WI38 (cell line): Measurements from ENCODE around the gene MYO1D.

ENCODE experiments used
- H3K4me3 ChIP-seq: 2 replicates; pipeline ENCODE4 v1.5.1; 2011; ENCODE audit warnings: low read depth, mild to moderate bottlenecking, control low read depth, low read length
- TF ChIP-seq, protein P1 (sequence below): IDR thresholded peaks from 2 replicates; pipeline ENCODE4 v1.5.1; 2012; ENCODE audit warnings: low read depth, mild to moderate bottlenecking, control low read depth, low read length

The MYO1D gene

DNA sequence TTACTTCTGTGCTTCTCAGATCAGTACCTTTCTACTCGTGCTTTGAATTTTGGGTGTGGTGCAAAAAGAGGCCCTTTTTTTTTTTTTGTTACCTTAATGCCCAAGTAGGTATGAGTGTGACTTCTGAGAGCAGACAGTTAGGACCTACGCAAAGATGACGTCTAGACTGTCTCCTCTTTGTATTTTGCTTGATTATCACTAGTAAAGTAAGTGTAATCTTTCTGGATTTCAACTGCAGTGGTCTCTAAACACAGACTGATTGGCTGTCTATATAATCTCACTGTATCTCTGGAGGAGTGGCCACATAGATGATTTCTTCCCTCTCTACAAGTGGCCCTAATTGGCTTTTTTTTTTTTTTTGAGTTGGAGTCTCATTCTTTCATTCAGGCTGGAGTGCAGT lies 401.7 kb downstream of the MYO1D start:
- TF ChIP-seq, protein P1, sequence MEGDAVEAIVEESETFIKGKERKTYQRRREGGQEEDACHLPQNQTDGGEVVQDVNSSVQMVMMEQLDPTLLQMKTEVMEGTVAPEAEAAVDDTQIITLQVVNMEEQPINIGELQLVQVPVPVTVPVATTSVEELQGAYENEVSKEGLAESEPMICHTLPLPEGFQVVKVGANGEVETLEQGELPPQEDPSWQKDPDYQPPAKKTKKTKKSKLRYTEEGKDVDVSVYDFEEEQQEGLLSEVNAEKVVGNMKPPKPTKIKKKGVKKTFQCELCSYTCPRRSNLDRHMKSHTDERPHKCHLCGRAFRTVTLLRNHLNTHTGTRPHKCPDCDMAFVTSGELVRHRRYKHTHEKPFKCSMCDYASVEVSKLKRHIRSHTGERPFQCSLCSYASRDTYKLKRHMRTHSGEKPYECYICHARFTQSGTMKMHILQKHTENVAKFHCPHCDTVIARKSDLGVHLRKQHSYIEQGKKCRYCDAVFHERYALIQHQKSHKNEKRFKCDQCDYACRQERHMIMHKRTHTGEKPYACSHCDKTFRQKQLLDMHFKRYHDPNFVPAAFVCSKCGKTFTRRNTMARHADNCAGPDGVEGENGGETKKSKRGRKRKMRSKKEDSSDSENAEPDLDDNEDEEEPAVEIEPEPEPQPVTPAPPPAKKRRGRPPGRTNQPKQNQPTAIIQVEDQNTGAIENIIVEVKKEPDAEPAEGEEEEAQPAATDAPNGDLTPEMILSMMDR, result no peak
- H3K4me3 ChIP-seq, result no peak overlapping the region

DNA sequence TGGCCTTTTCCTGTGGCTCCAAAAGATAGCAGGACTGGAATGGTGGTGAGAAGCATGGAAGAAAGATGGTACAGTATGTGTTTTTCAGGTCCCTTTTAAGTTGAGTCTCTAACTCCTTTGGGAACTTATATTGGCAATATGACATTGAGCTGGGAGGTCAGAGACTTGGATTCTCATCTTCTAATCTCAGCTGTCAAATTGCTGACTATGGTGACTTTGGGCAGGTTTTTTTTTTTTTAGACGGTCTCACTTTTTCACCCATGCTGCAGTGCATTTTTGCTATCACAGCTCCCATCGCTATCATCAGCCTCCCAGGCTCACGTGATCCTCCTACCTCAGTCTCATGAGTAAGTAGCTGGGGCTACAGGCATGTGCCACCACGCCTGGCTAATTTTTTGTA lies 405.3 kb downstream of the MYO1D start:
- TF ChIP-seq, protein P1, result no peak
- H3K4me3 ChIP-seq, result no peak overlapping the region

- no peak overlapping the region for H3K4me3 ChIP-seq
- TF ChIP-seq, protein P1, result no peak
These were observed 406.3 kb downstream of the MYO1D start for GRCh38 chr17:32470405-32471167.

- no peak overlapping the region for H3K4me3 ChIP-seq
- TF ChIP-seq, protein P1, result no peak
These were observed 409.0 kb downstream of the MYO1D start for GRCh38 chr17:32467949-32468348.

- TF ChIP-seq, protein P1, result no peak
- H3K4me3 ChIP-seq, result no peak overlapping the region
These were observed 412.6 kb downstream of the MYO1D start for GRCh38 chr17:32464374-32464773.

GRCh38 chr17:32463304-32463703 lies 413.6 kb downstream of the MYO1D start:
- no peak overlapping the region for H3K4me3 ChIP-seq
- TF ChIP-seq, protein P1, result no peak

DNA sequence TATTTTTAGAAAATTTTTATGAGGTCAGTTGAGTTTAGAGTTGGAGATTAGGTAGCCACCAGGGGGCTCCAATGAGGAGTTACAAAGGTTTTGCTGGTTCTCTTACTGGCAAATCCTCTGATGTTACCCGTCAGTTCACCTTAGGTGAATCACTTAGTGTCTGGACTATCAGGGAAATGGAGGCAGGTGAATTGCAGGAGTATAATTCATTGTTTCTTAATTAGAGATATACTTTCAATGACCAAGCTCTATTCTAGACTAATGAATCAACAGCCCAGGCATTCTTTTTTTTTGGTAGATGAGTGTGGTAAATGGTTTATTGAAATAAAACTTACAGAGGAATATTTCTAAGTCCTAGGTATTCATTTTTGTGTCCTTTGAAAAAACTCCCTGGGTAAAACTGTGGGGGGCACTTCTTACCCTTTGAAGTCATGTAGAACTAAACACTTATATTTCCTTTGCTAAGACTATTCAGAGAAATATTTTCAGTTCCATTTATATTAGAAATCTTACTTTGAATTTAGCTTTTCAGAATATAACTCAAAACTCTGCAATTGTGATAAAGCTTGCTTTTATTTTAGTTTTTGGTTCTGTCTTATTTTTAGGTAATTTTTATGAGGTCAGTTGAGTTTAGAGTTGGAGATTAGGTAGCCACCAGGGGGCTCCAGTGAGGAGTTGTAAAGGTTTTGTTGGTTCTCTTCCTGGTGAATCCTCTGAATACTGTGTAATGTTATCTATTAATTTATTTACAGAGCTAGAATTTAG lies 414.9 kb downstream of the MYO1D start:
- TF ChIP-seq, protein P1, result peak; percentile 51
- H3K4me3 ChIP-seq, result no peak overlapping the region
